Posterior cingulate gyrus (tissue), 11 donors: ENCODE data around the gene KIF1A.
"Not testable (repeated sequence)": the region's sequence is repeated elsewhere in the genome, so short reads cannot be mapped to it uniquely, and the experiment has no call there.

Experiments used
- DNase-seq, 10 donors: peaks; one replicate each; pipeline versions ENCODE4 v3.0.0 to v3.0.0-alpha.2; 2020 to 2021; ENCODE audit warnings: mixed read lengths in 3 of 10
- intact Hi-C: fragments of 100-400 bp; cut with DNase I; formaldehyde crosslinking; loops from one replicate; pipeline ENCODE4 v1.15.1; 2023

The KIF1A gene

DNA sequence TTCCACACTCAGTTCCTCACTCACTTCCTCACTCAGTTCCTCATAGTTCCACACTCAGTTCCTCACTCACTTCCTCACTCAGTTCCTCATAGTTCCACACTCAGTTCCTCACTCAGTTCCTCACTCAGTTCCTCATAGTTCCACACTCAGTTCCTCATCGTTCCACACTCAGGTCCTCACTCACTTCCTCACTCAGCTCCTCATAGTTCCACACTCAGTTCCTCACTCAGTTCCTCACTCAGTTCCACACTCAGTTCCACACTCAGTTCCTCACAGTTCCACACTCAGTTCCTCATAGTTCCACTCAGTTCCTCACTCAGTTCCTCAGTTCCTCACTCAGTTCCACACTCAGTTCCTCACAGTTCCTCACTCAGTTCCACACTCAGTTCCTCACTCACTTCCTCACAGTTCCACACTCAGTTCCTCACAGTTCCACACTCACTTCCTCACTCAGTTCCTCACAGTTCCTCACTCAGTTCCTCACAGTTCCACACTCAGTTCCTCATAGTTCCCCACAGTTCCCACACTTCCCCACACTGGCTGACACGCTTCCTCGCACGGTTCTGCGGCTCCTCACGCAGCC is 40.7 kb downstream of the KIF1A start:
- intact Hi-C loops, DNase-seq: not testable (repeated sequence)

DNA sequence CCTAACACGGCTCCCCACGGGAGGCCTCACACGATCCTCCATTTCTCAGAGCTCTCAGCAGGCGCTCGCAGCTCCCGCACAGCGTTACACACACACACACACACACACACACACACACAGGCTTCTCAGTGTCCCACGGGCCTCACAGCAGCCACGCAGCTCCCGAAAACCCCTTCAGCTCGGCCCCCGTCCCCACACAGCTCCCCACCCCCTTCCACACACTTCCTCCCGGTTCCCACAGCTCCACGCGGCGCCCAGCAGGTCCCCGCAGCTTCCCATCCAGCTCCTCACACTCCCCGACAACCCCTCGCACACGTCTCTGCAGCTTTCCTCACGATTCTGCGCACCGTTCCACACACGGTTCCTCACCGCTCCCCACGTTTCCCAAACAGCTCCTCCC is 41.6 kb downstream of the KIF1A start:
- intact Hi-C loops = no loop called here
- no peak for DNase-seq

DNA sequence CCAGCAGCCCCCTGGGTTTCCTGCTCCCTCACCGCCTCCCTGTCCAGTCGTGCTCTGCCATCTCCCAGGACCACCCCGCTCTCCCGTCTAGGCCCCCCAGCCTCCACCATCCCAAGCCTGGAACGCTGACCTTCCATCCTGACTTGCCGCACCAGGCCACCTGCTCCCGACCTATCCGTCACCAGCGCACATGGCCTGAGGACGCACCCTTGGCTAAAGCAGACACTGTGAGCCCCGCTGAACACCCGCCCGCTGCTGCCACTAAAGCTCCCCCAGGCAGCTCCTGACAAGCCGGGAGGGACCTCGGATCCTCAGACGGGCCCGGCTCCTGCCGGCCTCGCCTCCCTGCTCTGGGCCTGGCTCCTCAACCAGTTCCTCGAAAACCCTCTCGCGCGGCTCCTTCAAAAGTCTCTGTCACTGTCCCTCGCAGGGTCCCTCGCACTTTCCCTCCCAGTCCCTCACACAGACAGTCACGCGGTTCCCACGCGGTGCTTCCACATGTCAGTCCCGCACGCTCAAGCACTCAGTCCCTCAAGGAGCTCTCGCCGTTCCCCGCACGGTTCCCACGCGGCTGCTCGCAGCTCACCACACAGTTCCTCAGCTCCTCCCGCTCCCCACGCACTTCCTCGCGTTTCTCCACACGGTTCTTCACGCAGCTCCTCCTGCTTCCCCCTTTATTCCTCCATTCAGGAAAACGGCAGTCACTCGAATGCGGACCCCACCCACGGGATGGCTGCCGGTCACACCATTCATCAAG is 42.4 kb downstream of the KIF1A start:
- intact Hi-C loops = no loop called here
- DNase-seq = no peak

DNA sequence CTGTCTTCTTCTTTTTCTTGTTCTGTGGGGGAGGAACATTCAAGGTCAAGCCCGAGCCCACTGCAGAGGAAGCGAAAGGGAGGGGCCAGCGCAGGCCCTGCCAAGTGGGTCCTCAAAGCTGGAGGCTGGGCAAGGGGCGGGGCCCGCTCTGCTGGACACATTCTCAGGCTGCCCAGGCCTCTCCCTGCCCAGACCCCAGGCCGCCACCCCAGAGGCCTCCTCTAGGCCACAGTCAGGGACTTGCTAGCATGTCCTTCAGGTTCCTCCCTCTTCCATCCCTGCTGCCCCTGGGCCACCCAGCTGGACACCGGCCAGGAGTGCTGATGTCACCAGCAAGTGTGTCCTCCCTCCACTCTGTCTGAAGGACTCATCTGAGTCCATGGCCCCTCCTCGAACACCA is 44.1 kb downstream of the KIF1A start:
- DNase-seq = no peak

DNA sequence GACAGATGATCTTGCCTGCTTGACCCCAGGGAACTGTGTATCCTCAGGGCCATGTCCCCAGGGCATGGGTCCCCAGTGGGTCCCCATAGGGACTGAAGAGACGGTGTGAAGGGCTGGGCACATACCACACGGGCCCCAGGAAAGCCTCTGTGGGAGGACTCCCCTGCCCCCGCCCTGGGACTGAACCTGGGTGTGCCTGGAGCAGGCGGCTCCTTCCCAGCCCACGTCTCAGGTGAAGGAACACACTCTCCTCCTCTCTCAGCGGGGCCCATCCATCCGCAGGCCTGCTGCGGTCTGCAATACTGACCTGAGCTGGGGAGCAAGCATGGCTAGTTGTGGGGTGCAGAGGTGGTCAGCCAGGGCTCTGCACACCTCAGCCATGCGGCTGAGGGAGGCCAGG is 45.2 kb downstream of the KIF1A start:
- intact Hi-C loops = no loop called here
- no peak for DNase-seq

More for the DNA sequence above, 44.1 kb downstream of the KIF1A start:
- intact Hi-C loops = no loop called here

DNA sequence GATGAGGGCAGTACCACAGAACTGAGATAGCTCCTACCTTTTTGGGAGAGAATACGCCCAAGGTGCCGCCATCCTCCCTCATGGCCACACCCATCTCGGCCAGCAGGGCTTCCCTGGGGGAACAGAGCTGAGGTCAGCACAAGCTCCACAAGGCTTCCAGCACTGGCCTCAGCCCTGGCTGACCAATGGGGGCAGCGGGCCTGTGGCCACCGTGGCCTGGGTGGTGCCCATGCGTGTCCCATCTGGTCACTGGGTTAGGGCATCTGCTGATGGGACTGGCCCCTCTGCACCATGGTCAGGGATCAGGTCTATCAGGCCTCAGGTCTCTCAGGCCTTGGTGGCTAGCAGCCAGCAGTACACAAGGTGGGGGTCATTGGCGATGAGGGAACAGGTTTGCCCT is 50.9 kb downstream of the KIF1A start:
- intact Hi-C loops = no loop called here
- DNase-seq = no peak

DNA sequence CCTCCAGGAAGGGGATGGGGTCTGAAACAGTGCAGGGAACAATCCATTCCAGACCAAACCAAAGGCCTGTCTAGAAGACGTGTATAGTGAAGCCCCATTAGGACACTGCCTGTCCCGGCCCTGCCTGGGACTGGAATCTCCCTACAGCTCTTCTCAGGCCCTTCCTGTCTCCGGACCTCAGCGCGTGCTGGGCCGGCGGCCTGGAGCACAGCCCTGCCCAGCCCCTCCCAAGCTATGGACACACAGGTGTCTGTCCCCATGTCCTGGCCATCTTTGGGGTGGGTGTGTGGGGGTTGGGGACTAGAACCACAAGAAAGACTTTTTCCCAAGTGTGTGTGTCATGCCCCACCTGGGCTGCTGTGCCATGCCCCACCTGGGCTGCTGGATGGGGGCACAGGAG is 51.8 kb downstream of the KIF1A start:
- no peak for DNase-seq
- intact Hi-C loops = no loop called here

DNA sequence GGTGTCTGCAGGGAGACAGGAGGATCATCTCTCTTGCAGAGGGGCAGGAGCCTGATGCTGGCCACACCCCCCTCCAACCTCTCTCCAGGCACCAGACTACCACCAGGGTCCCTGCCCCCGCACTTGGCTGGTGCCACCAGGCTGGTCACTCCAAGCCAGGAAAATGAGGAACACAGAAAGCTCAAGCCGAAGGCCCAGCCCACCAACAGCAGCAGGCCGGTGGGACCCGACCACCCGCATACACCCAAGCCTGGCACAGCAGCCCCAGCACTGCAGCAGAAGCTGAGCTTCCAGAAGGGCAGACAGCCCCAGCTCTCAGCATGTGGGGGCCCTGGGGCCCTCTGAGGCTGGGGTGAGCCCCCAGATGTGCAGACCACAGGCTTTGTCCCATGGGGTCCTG is 52.7 kb downstream of the KIF1A start:
- no peak for DNase-seq
- intact Hi-C loops = no loop called here

DNA sequence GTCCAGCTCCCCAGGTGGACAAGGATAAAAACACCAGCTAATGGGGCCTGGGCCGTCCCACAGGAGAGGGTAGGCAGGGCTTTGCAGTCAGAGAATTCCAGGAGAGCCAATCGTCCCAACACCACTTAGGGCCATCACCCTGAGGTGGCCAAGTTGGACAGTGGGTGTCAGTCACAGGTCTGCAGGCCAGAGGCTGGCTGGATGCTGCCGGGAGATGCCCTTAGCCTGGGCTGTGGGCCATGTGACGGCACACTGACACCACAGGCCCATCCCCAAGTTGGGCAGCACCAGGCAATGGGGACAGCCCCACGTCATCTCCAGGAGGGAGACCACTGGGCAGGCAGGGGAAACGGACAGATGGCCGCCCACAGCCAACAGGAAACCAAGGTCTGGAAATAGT is 53.9 kb downstream of the KIF1A start:
- intact Hi-C loops = no loop called here

DNA sequence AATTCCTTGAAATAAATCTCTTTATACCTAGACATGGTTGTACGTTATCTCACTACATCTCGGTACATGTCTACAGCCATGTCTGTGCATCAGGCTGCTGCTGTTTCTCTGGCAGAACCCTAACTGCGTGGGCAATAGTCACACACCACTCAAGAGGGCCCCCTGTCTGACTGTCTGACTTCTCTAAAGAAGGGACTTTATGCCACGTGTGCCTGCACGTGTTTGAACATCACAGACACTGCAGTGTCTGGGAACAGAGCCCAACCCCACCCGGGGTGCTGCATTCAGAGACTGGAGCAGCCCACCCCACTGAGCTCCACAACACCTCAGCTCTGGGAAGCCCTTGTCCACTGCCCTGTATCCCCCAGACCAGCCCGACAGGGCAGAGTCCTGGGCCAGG is 55.0 kb downstream of the KIF1A start:
- intact Hi-C loops = no loop called here
- DNase-seq = peak; percentile 20 to 95 (median 76)

More for the DNA sequence above, 53.9 kb downstream of the KIF1A start:
- DNase-seq = no peak

DNA sequence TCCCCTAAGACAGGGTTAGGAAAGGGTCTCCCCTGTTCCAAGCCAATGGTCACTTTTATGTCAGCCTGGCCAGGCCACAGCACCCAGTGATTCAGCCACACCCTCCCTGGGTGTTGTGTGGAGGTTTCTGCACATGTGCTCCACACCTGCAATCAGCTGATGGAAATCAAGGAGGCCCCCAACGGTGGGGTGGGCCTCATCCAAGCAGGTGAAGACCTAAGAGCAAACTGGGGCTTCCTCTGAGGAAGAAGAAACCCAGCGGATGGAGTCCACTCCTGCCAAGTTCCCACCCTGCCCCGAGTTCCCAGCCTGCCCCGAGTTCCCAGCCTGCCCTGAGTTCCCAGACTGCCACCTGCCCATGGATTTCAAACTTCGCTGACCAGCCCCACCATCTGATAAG is 55.4 kb downstream of the KIF1A start:
- no peak for DNase-seq
- intact Hi-C loops = no loop called here

DNA sequence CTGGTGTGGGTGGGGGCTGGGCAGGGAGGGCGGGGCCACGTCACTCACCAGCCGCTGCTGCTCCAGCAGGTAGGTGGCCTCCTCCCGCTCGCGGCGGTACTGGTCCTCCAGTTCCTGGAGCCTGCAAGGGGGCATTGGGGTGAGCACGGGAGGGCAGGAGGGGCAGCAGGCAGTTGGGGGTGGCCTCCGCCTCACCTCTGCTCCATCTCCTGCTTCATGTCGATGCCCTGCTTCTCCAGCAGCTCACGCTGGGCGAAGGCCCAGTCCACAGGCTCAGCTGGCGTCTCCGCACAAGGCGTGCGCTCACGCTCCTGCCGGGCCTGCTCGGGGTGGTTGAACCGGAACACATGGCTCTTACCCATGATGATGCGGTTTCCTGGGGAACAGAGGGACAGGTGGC is 57.0 kb downstream of the KIF1A start:
- DNase-seq = no peak
- intact Hi-C loops = no loop called here

DNA sequence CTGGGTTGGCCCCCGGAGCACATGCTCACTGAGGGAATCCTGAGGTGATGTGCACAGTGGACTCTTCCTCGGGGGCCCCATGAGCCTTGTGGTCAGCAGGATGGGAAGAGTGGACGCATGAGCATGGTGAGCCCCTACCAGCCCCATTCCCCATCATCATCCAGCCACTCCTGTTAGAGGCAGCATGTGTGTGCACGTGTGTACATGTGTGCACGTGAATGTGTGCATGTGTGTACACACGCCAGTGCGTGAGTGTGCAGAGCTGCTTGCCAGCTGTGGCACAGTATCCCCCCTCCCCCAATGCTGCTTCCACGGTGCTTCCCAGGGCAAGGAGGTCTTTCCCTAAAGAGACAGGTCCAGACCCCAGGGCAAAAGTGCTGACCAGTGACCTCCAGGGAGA is 57.8 kb downstream of the KIF1A start:
- intact Hi-C loops = no loop called here
- no peak for DNase-seq

DNA sequence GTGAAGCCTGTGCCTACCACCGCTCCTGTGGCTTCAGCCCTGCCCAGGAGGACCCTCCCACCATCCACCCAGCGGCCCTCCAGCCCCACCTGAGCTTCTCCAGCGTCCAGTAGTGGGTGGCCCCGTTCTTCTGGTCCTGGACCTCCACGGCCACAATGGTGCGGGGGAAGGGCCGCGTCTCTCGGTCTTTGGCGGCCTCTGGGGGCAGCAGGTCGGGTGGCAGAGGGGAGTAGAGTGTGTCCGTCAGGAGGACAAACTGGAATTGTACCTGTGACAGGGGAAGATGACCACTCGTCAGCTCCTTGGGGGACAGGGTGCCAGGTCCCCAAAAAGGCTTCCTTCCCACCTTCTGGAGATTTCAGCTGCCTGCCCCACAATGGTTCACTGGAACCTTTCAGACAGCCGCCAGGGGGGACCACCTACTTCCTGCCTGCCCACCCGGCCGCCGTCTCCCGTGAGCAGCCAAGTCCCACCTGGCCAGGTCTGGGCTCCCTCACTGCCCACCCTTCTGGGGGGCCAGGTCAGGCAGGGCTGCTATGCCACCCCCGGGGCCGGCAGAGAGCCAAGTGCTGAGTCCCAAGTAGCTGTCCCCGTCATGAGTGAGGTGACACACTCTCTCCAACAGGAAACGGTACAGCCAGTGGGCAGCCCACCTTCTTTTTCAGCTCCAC is 59.3 kb downstream of the KIF1A start:
- intact Hi-C loops = no loop called here
- no peak for DNase-seq

DNA sequence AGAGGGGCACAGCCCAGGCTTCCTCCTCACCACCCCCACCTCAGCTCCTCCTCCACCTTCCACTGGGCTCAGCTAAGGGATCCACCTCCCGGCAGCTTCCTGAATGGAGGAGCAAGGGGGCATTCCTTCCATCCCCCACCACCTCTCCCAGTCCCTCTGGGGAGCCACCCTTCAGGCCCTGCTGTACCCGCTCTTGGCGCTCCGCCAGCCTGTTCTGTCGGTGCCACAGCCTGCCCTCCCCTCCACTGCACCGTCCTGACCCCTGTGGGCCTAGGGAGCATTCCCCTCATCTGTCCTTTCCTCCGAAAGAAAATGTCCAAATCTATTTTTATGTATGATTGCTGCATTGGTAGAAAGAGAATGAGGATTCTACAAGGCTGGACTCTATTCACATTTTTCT is 59.9 kb downstream of the KIF1A start:
- intact Hi-C loops = no loop called here
- DNase-seq = no peak

DNA sequence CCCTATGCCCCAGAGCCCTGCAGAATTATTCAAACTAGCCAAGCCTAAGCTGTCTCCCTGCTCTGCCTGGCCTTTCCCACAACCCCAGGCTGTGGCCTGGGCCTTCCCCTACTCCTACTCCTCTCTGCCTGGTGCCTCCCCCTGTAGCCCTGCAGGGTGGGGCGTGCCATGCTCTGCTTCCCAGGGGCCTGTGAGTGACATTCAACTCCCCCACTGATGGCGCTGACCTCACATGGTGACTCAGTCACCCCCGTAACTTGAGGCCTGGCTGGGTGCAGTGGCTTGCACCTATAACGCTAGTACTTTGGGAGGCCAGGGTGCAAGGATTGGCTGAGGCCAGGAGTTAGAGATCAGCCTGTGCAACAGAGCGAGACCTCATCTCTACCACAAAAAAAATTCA is 60.6 kb downstream of the KIF1A start:
- no peak for DNase-seq
- intact Hi-C loops = no loop called here

DNA sequence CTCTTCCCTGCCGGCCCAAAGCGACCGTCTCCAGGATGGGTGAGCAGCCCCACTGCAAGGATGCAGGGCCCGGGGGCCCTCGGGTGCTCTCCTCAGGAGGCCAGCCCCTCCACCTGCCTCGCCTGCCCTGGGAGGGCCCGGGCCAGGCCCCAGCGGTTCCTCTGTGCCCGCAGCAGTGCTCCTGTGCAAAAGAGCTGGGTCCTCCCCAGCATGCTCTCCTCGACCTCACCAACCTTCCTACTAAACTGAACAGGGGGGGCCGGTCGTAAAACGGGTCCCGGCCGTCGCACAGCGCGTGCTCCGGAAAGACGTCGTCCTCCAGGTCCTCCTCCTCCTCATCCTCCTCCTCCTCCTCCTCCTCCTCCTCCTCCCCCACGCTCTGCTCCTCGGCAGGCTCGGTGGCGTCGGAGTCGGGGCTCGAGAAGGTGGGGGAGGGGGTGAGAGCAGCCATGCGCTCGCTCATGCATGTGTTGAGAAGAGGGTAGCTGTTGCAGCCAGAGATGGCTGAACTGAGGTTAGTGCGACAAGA is 62.9 kb downstream of the KIF1A start:
- no peak for DNase-seq
- intact Hi-C loops = no loop called here

DNA sequence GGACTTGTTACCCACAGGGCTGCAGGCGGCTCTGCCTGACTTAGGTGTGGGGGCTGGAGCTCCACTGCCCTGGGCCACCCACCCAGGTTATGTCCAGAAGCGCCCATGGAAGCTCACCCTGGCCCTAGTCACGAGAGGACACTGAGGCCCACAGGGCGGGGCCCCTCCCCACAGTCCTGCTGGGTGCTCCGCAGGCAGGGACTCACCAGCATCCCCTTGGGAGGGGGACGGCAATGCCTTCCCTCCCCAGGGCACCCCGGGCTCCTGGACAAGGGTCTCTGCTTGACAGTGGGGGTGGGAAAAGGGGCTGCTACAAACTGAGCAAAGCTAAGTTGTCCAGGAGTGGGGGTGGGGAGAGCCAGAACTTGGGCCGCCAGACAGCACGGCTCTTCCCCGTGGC is 67.8 kb downstream of the KIF1A start:
- intact Hi-C loops = no loop called here
- DNase-seq = no peak

DNA sequence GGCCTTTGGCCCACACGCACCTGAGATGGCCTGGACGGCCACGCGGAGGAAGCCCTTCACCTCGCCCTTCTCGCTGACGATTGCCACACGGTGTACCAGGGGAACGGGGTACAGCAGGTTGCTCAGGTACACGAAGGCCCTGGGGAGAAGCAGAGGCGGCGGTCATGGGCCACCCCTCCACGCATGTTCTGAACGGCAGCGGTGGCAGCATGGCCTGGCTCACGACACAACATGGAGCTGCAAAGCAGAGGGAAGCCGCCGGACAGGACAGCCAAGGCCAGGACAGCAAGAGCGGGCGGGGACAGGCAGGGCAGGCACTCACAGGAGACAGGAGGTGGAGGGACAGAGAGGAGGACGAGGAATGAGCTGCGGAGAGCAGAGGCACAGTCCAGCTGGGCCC is 69.6 kb downstream of the KIF1A start:
- no peak for DNase-seq
- intact Hi-C loops = no loop called here

DNA sequence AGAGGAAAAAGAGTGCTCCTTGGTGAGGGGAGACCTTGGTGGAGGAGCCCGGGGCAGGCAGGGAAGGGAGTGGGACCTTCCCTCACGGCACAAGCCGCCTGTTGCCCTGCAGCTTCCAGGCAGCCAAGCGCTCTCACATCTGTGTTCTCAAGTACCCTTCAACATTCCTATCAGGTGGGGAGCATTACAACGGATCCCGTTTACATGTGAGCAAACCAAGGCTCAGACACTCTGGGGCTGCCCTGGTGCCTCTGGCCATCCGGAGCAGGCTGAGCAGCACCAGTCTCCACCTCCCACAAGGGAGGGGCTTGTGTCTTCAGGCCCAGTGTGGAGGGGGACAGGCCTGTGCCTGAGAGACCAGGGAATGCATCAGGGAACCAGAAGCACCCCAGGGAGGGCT is 70.5 kb downstream of the KIF1A start:
- DNase-seq = no peak

DNA sequence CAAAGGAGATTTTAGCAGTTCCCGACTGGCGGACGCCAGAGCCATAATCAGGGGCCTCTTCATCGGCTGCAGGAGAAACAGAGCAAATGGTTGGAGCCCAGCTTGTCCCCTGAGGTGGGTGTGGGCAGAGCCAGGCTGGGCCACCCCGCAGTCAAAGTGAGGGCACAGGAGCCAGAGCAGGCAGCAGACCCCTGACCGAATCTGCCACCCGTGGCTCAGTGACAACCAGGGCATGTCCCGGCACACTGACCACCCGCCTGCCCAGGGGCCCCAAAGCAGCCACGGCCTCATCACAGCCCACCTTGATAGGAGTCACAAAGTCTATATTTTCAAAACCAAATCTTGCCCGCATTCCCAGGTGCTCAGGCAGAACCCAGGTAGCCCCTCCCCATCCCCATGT is 72.8 kb downstream of the KIF1A start:
- intact Hi-C loops = no loop called here
- DNase-seq = no peak

More for the DNA sequence above, 70.5 kb downstream of the KIF1A start:
- intact Hi-C loops = no loop called here

DNA sequence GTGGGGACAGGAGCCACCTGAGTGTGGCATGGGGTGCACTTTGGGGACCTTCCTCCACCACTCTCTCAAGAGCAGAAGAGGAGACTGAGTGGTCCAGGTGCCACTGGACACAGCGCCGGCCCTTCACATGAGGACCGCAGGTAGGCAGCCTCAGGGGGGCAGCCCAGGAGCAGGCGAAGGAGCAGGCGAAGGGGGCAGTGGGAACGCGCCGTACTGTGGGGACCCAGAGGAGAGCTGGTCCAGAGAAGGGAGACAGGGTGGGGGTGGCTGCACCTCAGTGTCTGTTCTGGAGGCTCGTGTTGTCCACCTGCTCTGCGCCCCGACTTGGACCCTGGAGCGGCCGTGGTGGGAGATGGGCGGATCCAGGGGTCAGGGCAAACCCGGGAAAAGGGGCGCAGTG is 73.3 kb downstream of the KIF1A start:
- DNase-seq = no peak
- intact Hi-C loops = no loop called here
